Keratinocyte (primary cell): ENCODE data around the gene XPNPEP2. TPM values are rescaled to one million over a fixed set of nuclear protein-coding genes. Genes with fewer than 3 reads are reported as not detected.

Experiments
- DNase-seq: peaks from one replicate; pipeline ENCODE4 v3.0.0-alpha.2; 2011; ENCODE audit warnings: low read depth, missing footprints, low spot score
- FAIRE-seq: peaks from 2 replicates; lab custom pipeline; 2011; peaks lifted over from hg19 to GRCh38; lab: Jason Lieb, UNC
- H2AFZ ChIP-seq: 2 replicates; pipeline ENCODE4 v1.6.0; 2012; ENCODE audit warnings: low read length, control low read depth, inconsistent platforms; ENCODE audit not compliant: control insufficient read depth
- H3K27ac ChIP-seq: 2 replicates; pipeline ENCODE4 v1.5.1; 2011; ENCODE audit warnings: low read length; ENCODE audit not compliant: control insufficient read depth, insufficient read depth
- H3K27me3 ChIP-seq: 3 replicates; pipeline ENCODE4 v1.6.0; 2011; ENCODE audit warnings: low read length; ENCODE audit not compliant: control insufficient read depth, insufficient read depth; ENCODE audit errors: extremely low read depth
- H3K36me3 ChIP-seq, 2 experiments: 2 replicates in 1 of 2; 3 replicates in 1 of 2; pipeline ENCODE4 v1.5.1; 2011; ENCODE audit warnings: low read length in 2 of 2, mild to moderate bottlenecking in 1 of 2; ENCODE audit not compliant: control insufficient read depth in 2 of 2, insufficient read depth in 2 of 2; ENCODE audit errors: extremely low read depth in 1 of 2
- H3K4me1 ChIP-seq: 3 replicates; pipeline ENCODE4 v1.5.1; 2011; ENCODE audit warnings: low read length; ENCODE audit not compliant: control insufficient read depth, insufficient read depth; ENCODE audit errors: extremely low read depth
- H3K4me2 ChIP-seq: 3 replicates; pipeline ENCODE4 v1.6.0; 2011; ENCODE audit warnings: low read depth, low read length; ENCODE audit not compliant: control insufficient read depth, insufficient read depth; ENCODE audit errors: extremely low read depth
- H3K4me3 ChIP-seq, 3 experiments: fragments of 200-600 bp in 1 of 3; sonication (generic) in 1 of 3; 2 replicates in 2 of 3; 3 replicates in 1 of 3; pipeline ENCODE4 v1.5.1; 2011 to 2016; ENCODE audit warnings: low read length in 3 of 3, mild to moderate bottlenecking in 3 of 3, control low read depth in 2 of 3, inconsistent platforms in 1 of 3, low read depth in 1 of 3, mixed read lengths in 1 of 3, mixed run types in 1 of 3, moderate library complexity in 1 of 3; ENCODE audit not compliant: control insufficient read depth in 2 of 3, insufficient read depth in 2 of 3; ENCODE audit errors: extremely low read depth in 1 of 3
- H3K79me2 ChIP-seq: 2 replicates; pipeline ENCODE4 v1.6.0; 2012; ENCODE audit warnings: low read length; ENCODE audit not compliant: control insufficient read depth, insufficient read depth
- H3K9ac ChIP-seq: 3 replicates; pipeline ENCODE4 v1.6.0; 2011; ENCODE audit warnings: low read length; ENCODE audit not compliant: control insufficient read depth, insufficient read depth; ENCODE audit errors: extremely low read depth
- H3K9me1 ChIP-seq: 3 replicates; pipeline ENCODE4 v1.6.0; 2011; ENCODE audit warnings: low read length; ENCODE audit not compliant: control insufficient read depth, insufficient read depth; ENCODE audit errors: extremely low read depth
- H3K9me3 ChIP-seq: 2 replicates; pipeline ENCODE4 v1.5.1; 2012; ENCODE audit warnings: low read depth, low read length; ENCODE audit not compliant: control insufficient read depth
- H4K20me1 ChIP-seq: 3 replicates; pipeline ENCODE4 v1.6.0; 2011; ENCODE audit warnings: low read length; ENCODE audit not compliant: control insufficient read depth, insufficient read depth; ENCODE audit errors: extremely low read depth
- CTCF ChIP-seq, 3 experiments: IDR thresholded peaks in 1 of 3; conservative IDR thresholded peaks in 1 of 3; optimal IDR thresholded peaks in 1 of 3; 2 replicates in 2 of 3; 3 replicates in 1 of 3; pipeline versions ENCODE3 to v1.5.1; 2011; ENCODE audit warnings: low read length in 3 of 3, mild to moderate bottlenecking in 3 of 3, moderate library complexity in 2 of 3, control low read depth in 1 of 3, inconsistent platforms in 1 of 3; ENCODE audit not compliant: insufficient read depth in 2 of 3; ENCODE audit errors: extremely low read depth in 1 of 3
- EZH2 ChIP-seq: IDR thresholded peaks from one replicate; pipeline ENCODE4 v1.6.1; 2012; ENCODE audit warnings: inconsistent platforms, mild to moderate bottlenecking, low read length, moderate library complexity
- dilution Hi-C: fragments of 300-500 bp; cut with MboI; formaldehyde crosslinking; loops from one replicate; pipeline ENCODE4 v1.7.0; 2020; ENCODE audit warnings: low sequenced_read_pairs; ENCODE audit not compliant: extremely low pct_ligation_motif_present
- polyA plus RNA-seq, 5 experiments: library from polyadenylated mRNA; depleted of rRNA in 3 of 5; stranded (reverse) in 3 of 5; stranded (forward) in 1 of 5; unstranded in 1 of 5; fragments of >200 nt; gene quantifications; 1 replicate in 1 of 5; 2 replicates in 3 of 5; 3 replicates in 1 of 5; pipeline versions ENCODE4 v1.2.1 to v1.2.3, GENCODE V29; 2011 to 2012; ENCODE audit warnings: missing spikeins in 2 of 5, low read depth in 1 of 5, low replicate concordance in 1 of 5

XPNPEP2 gene
- polyA plus RNA-seq, 1 donor (not counting 4 experiments of a cell fraction or from before 2014, with no cell fraction given), result not detected

GRCh38 chrX:129785160-129785947 is 46.6 kb downstream of the XPNPEP2 start:
- no peaks in the 10 kb centered on the region for H3K4me1 ChIP-seq
- no peak overlapping the region for H2AFZ ChIP-seq
- DNase-seq, result no peak
- no peak for TF ChIP-seq EZH2
- no peak for TF ChIP-seq CTCF (optimal IDR thresholded peaks at IDR 0.05 in 1 of 3, IDR thresholded peaks at IDR 0.05 in 1 of 3, conservative IDR thresholded peaks at IDR 0.05 in 1 of 3; ENCODE audit: extremely low read depth in 1 of 3, insufficient read depth in 2 of 3, low read length in 3 of 3)
- no peak overlapping the region for H3K4me3 ChIP-seq
- no peak for FAIRE-seq
- no peaks in the 10 kb centered on the region for H3K79me2 ChIP-seq
- no peaks in the 10 kb centered on the region for H3K9me3 ChIP-seq
- dilution Hi-C loops, result no loop called here
- no peak overlapping the region for H3K27ac ChIP-seq
- no peaks in the 10 kb centered on the region for H3K9me1 ChIP-seq
- H3K4me2 ChIP-seq, result no peak overlapping the region
- no peaks in the 10 kb centered on the region for H3K36me3 ChIP-seq
- no peak overlapping the region for H3K9ac ChIP-seq
- H4K20me1 ChIP-seq, result no peaks in the 10 kb centered on the region
- H3K27me3 ChIP-seq, result peaks cover 5% of the 10 kb centered on the region

DNA sequence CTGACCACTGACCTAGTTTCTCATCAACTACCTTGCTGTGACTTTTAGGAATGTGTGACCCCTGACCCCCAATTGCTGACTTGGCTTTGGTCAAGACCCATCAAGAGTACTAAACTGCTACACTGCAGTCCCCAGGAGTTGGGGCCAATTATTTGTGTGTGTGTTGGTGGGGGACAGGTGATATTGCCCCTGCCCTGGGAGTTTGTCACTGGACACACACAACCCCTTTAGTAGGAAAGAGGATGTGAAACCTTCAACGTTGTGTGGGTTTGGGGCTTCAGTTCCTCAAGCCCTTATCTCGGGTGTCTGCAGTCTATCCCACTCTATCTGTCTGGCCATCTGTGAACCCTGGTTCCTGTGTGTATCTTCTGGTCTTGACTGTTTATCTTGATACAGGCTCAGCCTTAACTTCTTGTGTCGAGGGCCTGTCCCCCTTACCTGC is 47.5 kb downstream of the XPNPEP2 start:
- no peaks in the 10 kb centered on the region for H3K4me1 ChIP-seq
- H3K4me3 ChIP-seq, result no peak overlapping the region
- H3K27me3 ChIP-seq, result no peaks in the 10 kb centered on the region
- H2AFZ ChIP-seq, result no peak overlapping the region
- dilution Hi-C loops, result no loop called here
- no peaks in the 10 kb centered on the region for H3K9me3 ChIP-seq
- H3K36me3 ChIP-seq, result no peaks in the 10 kb centered on the region
- no peaks in the 10 kb centered on the region for H4K20me1 ChIP-seq
- H3K9me1 ChIP-seq, result no peaks in the 10 kb centered on the region
- TF ChIP-seq EZH2, result no peak
- TF ChIP-seq CTCF (optimal IDR thresholded peaks at IDR 0.05 in 1 of 3, IDR thresholded peaks at IDR 0.05 in 1 of 3, conservative IDR thresholded peaks at IDR 0.05 in 1 of 3; ENCODE audit: extremely low read depth in 1 of 3, insufficient read depth in 2 of 3, low read length in 3 of 3), result no peak
- no peaks in the 10 kb centered on the region for H3K79me2 ChIP-seq
- FAIRE-seq, result no peak
- no peak overlapping the region for H3K4me2 ChIP-seq
- no peak overlapping the region for H3K9ac ChIP-seq
- no peak overlapping the region for H3K27ac ChIP-seq
- DNase-seq, result no peak
